ENCODE measurements around the gene CDIPT. TPM values are rescaled to one million over a fixed set of nuclear protein-coding genes. Genes with fewer than 3 reads are reported as not detected.

The CDIPT gene
- total and polyA plus RNA-seq, 2 of the 4 experiments (the other 2 are of a cell fraction): 47.1 to 100 TPM

GRCh38 chr16:29864205-29864604 is 1.2 kb upstream of the CDIPT start:
- Histone ChIP-seq H3K4me3 (ENCODE audit: insufficient read depth, low read depth, low read length) (no peak overlapping the region), H3K27me3 (ENCODE audit: control insufficient read depth, insufficient read depth, low read length) (no peaks in the 10 kb centered on the region), H3K4ac (ENCODE audit: low read depth, low read length) (no peak overlapping the region), H3K9me1 (ENCODE audit: insufficient read depth, low read length) (peaks cover 9% of the 10 kb centered on the region), H3K4me1 (ENCODE audit: control insufficient read depth, insufficient read depth, low read length) (peaks cover 3% of the 10 kb centered on the region; the same call in 1 of the 2 replicates), H3K9me3 (ENCODE audit: control insufficient read depth, insufficient read depth, low read length) (no peaks in the 10 kb centered on the region), H4K5ac (ENCODE audit: low read depth, low read length) (no peak overlapping the region), H2BK120ac (ENCODE audit: low read depth, low read length) (no peak overlapping the region), H4K20me1 (ENCODE audit: insufficient read depth, low read length) (no peaks in the 10 kb centered on the region; the same call in 1 of the 2 replicates), H3K18ac (ENCODE audit: low read depth, low read length) (no peak overlapping the region), H4K8ac (ENCODE audit: low read depth in 2 of 2, low read length in 2 of 2) (no peak overlapping the region), H2BK20ac (ENCODE audit: low read depth, low read length) (no peak overlapping the region), H4K91ac (ENCODE audit: insufficient read depth, low read depth, low read length) (no peak overlapping the region), H2BK15ac (ENCODE audit: low read depth, low read length) (no peak overlapping the region), H3K79me1 (ENCODE audit: low read depth in 1 of 2, low read length in 2 of 2) (peaks cover 7 to 25% of the 10 kb centered on the region in 2 experiments; a peak in 3 of 4 replicates), H3K56ac (ENCODE audit: extremely low read depth, insufficient read depth, low read length) (no peak overlapping the region), H3K27ac (ENCODE audit: insufficient read depth, low read length) (no peak overlapping the region), H3K14ac (replicated peaks; ENCODE audit: low read depth, low read length) (no peak overlapping the region), H3K9ac (ENCODE audit: low read depth, low read length) (no peak overlapping the region), H2AK9ac (replicated peaks; ENCODE audit: low read depth, low read length, poor library complexity) (peak overlapping the region; percentile 61), H3K36me3 (ENCODE audit: control insufficient read depth, insufficient read depth, low read length) (peaks cover 13% of the 10 kb centered on the region), H2AK5ac (ENCODE audit: low read depth, low read length) (0 out of 2 replicates have a peak overlapping the region, but pooled peaks have one; percentile 11), H2BK5ac (ENCODE audit: low read depth, low read length, poor library complexity, severe bottlenecking) (no peak overlapping the region), H3K4me2 (ENCODE audit: low read depth, low read length) (no peak overlapping the region), H2AFZ (replicated peaks; ENCODE audit: low read length, poor library complexity) (no peak overlapping the region), H3K23ac (ENCODE audit: low read depth, low read length) (no peak overlapping the region)
- WGBS, 2 experiments (ENCODE audit: extremely low coverage in 2 of 2, insufficient read length in 1 of 2): 93% methylated on average over 5 of the region's 9 CpGs; no CpG with 5 or more reads in 1 of the 2 experiments
- ChIA-PET CTCF (no interaction called here), POLR2A (ENCODE audit: unreplicated experiment) (no interaction called here)
- no TSS peak for BruUV-seq (replicated peaks)
- in situ Hi-C loops (cut with MboI; ENCODE audit: low sequenced_read_pairs) (no loop called here), dilution Hi-C loops (cut with HindIII; ENCODE audit: low sequenced_read_pairs, unreplicated experiment) (no loop called here), intact Hi-C loops (cut with micrococcal nuclease) (loop anchor here (2.0 to 5.0 kb wide), 2 partner anchors 27 to 42 kb away; partner anchors contain the start of gene MVP)
- DNase-seq (no peak), ATAC-seq (ENCODE audit: low read depth) (no peak)
- TF ChIP-seq BHLHE40 (IDR thresholded peaks at IDR 0.05; ENCODE audit: low read depth, low read length) (no peak), NFE2L2 (IDR thresholded peaks at IDR 0.05; ENCODE audit: low read depth, low read length) (no peak), ELK1 (IDR thresholded peaks at IDR 0.05; ENCODE audit: borderline replicate concordance, low read depth, low read length) (no peak), SMC3 (IDR thresholded peaks at IDR 0.05; ENCODE audit: low read depth, low read length) (no peak), RCOR1 (IDR thresholded peaks at IDR 0.05; ENCODE audit: insufficient replicate concordance, low read length) (no peak), RAD21 (IDR thresholded peaks at IDR 0.05; ENCODE audit: low read length) (no peak), CHD1 (IDR thresholded peaks at IDR 0.05; ENCODE audit: low read depth, low read length) (no peak)
- TF ChIP-seq, protein P1, sequence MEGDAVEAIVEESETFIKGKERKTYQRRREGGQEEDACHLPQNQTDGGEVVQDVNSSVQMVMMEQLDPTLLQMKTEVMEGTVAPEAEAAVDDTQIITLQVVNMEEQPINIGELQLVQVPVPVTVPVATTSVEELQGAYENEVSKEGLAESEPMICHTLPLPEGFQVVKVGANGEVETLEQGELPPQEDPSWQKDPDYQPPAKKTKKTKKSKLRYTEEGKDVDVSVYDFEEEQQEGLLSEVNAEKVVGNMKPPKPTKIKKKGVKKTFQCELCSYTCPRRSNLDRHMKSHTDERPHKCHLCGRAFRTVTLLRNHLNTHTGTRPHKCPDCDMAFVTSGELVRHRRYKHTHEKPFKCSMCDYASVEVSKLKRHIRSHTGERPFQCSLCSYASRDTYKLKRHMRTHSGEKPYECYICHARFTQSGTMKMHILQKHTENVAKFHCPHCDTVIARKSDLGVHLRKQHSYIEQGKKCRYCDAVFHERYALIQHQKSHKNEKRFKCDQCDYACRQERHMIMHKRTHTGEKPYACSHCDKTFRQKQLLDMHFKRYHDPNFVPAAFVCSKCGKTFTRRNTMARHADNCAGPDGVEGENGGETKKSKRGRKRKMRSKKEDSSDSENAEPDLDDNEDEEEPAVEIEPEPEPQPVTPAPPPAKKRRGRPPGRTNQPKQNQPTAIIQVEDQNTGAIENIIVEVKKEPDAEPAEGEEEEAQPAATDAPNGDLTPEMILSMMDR (conservative IDR thresholded peaks at IDR 0.05; ENCODE audit: low read depth, low read length): no peak

All from IMR-90 (cell line).